ENCODE measurements around the gene TMEM248. TPM values are rescaled to one million over a fixed set of nuclear protein-coding genes. Genes with fewer than 3 reads are reported as not detected.
A peak's percentile ranks its signal among the peaks of the same experiment; 100 is the strongest.

TMEM248 gene
- total and polyA plus RNA-seq, 3 donors from 2014 or later = 139 to 221 (median 181) TPM

DNA sequence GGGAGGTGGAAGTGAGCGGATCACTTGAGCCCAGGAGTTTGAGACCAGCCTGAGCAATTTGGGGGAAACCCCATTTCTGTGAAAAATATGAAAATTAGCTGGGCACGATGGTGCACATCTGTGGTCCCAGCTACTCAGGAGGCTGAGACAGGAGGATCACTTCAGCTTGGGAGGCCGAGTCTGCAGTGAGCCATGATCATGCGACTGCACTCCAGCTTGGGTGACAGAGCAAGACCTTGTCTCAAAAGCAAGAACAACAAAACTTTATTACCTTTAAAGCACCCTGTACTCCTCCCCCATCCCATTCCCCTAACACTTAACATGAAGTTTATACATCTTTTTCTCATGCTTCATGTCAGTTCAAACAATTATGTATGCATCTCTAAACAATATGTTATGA, 1.3 kb upstream of the TMEM248 start:
- Histone ChIP-seq H3K36me3 (ENCODE audit: low read depth, missing control alignments) (no peaks in the 10 kb centered on the region), H3K4me1 (peaks cover 11% of the 10 kb centered on the region), H3K9me3 (no peaks in the 10 kb centered on the region), H3K27me3 (no peaks in the 10 kb centered on the region), H3K4me3 (no peak overlapping the region), H3K27ac (no peak overlapping the region)
- intact Hi-C loops (cut with DNase I; ENCODE audit: low total_unique reads) = no loop called here
- WGBS, 2 donors = 90 to 95% methylated on average over 4 of the region's 4 CpGs
- no peak for TF ChIP-seq POLR2A (IDR thresholded peaks at IDR 0.05)
- no peak for TF ChIP-seq CTCF (IDR thresholded peaks at IDR 0.05)
- no peak for DNase-seq

DNA sequence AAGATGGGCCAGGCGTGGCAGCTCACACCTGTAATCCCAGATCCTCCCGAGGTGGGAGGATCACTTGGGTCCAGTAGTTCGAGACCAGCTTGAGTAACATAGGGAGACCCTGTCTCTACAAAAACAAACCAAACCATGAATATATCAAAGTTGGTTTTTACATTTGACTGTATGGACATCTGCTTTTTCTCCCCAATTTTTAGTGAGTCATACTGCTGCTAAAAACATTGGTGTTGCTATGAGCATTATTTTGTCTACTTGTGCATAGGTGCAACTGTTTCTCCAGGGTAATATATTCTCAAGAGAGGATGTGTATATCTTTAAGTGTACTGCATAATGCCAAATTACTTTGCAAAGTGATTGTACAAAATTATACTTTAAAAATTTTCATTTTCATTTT, 769 bp upstream of the TMEM248 start:
- H3K27me3 ChIP-seq = no peaks in the 10 kb centered on the region
- intact Hi-C loops (cut with DNase I; ENCODE audit: low total_unique reads) = no loop called here
- H3K4me1 ChIP-seq = peaks cover 11% of the 10 kb centered on the region
- TF ChIP-seq POLR2A (IDR thresholded peaks at IDR 0.05) = no peak
- no peak for TF ChIP-seq CTCF (IDR thresholded peaks at IDR 0.05)
- 82 to 83% methylated on average over 3 of the region's 3 CpGs for WGBS, 2 donors
- no peaks in the 10 kb centered on the region for H3K9me3 ChIP-seq
- peak overlapping the region; percentile 86 to 91 for H3K4me3 ChIP-seq
- H3K36me3 ChIP-seq (ENCODE audit: low read depth, missing control alignments) = no peaks in the 10 kb centered on the region
- DNase-seq = no peak
- no peak overlapping the region for H3K27ac ChIP-seq

- intact Hi-C loops (cut with DNase I; ENCODE audit: low total_unique reads) = no loop called here
Observed at GRCh38 chr7:66921396-66921917, 432 bp downstream of the TMEM248 start.

GRCh38 chr7:66921918-66922486, 977 bp downstream of the TMEM248 start:
- DNase-seq = no peak
- WGBS, 2 donors = 6 to 7% methylated on average over 15 of the region's 15 CpGs
- no peak for TF ChIP-seq POLR2A (IDR thresholded peaks at IDR 0.05)
- TF ChIP-seq CTCF (IDR thresholded peaks at IDR 0.05) = no peak
- Histone ChIP-seq H3K27me3 (no peaks in the 10 kb centered on the region), H3K4me3 (peak overlapping the region; percentile 86 to 91), H3K36me3 (ENCODE audit: low read depth, missing control alignments) (no peaks in the 10 kb centered on the region), H3K9me3 (no peaks in the 10 kb centered on the region), H3K4me1 (peaks cover 11% of the 10 kb centered on the region), H3K27ac (peak overlapping the region; percentile 36 to 84)
- intact Hi-C loops (cut with DNase I; ENCODE audit: low total_unique reads) = no loop called here

More at GRCh38 chr7:66921396-66921917, 432 bp downstream of the TMEM248 start:
- H3K4me3 ChIP-seq = peak overlapping the region; percentile 86 to 91
- no peaks in the 10 kb centered on the region for H3K9me3 ChIP-seq
- peaks cover 11% of the 10 kb centered on the region for H3K4me1 ChIP-seq
- H3K27ac ChIP-seq = peak overlapping the region; percentile 36 to 84
- no peaks in the 10 kb centered on the region for H3K36me3 ChIP-seq (ENCODE audit: low read depth, missing control alignments)
- 0% methylated on average over 11 to 39 of the region's 47 CpGs for WGBS, 2 donors
- DNase-seq = peak; percentile 33
- no peaks in the 10 kb centered on the region for H3K27me3 ChIP-seq
- TF ChIP-seq POLR2A (IDR thresholded peaks at IDR 0.05) (no peak), CTCF (IDR thresholded peaks at IDR 0.05) (no peak)

DNA sequence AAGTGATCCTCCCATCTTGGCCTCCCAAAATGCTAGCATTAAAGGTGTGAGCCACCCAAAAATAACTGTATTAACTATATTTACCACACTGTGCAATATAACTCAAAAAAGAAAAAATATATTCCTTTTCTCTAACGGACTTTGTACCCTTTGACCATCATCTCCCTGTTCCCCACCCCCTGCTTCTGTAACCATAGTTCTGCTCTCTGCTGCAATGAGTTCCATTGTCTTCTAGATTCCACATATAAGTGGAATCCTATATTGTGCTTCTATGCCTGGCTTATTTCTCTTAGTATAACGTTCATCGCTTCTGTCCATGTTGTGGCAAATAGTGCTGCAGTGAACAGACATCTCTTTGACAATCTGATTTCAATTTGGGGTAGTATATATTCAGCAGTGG, 4.2 kb downstream of the TMEM248 start:
- H3K4me1 ChIP-seq = peaks cover 31% of the 10 kb centered on the region

More for the DNA sequence above, 4.2 kb downstream of the TMEM248 start:
- Histone ChIP-seq H3K27me3 (no peaks in the 10 kb centered on the region), H3K27ac (no peak overlapping the region), H3K36me3 (ENCODE audit: low read depth, missing control alignments) (no peaks in the 10 kb centered on the region), H3K4me3 (no peak overlapping the region), H3K9me3 (no peaks in the 10 kb centered on the region)
- DNase-seq = no peak
- WGBS, 2 donors = 81 to 85% methylated on average over 3 of the region's 3 CpGs
- TF ChIP-seq POLR2A (IDR thresholded peaks at IDR 0.05) = no peak
- no peak for TF ChIP-seq CTCF (IDR thresholded peaks at IDR 0.05)
- intact Hi-C loops (cut with DNase I; ENCODE audit: low total_unique reads) = no loop called here
